Tibial nerve (tissue), 4 donors: Measurements from ENCODE around the gene DDX25. TPM values are rescaled to one million over a fixed set of nuclear protein-coding genes. Genes with fewer than 3 reads are reported as not detected.
A peak's percentile ranks its signal among the peaks of the same experiment; 100 is the strongest.

ENCODE experiments used
- DNase-seq, 2 donors: peaks; one replicate each; pipeline ENCODE4 v3.0.0-alpha.2; 2019; ENCODE audit warnings: low spot score in 2 of 2
- H3K27ac ChIP-seq, 4 donors: fragments of 200-600 bp; sonication (generic) in 3 of 4; one replicate each; pipeline ENCODE4 v1.5.1; 2017 to 2019; ENCODE audit warnings: mild to moderate bottlenecking in 1 of 4
- H3K27me3 ChIP-seq, 2 donors: fragments of 200-600 bp; sonication (generic) in 1 of 2; one replicate each; pipeline versions ENCODE4 v1.5.1 to v1.6.0; 2017 to 2019
- H3K36me3 ChIP-seq, 3 donors: fragments of 200-600 bp; sonication (generic); one replicate each; pipeline ENCODE4 v1.5.1; 2018 to 2019
- H3K4me1 ChIP-seq, 4 donors: fragments of 200-600 bp; sonication (generic) in 3 of 4; one replicate each; pipeline ENCODE4 v1.5.1; 2017 to 2019
- H3K4me3 ChIP-seq, 4 donors: fragments of 200-600 bp; sonication (generic) in 3 of 4; one replicate each; pipeline ENCODE4 v1.5.1; 2017 to 2019; ENCODE audit warnings: mild to moderate bottlenecking in 1 of 4, moderate library complexity in 1 of 4
- H3K9me3 ChIP-seq, 4 donors: fragments of 200-600 bp; sonication (generic) in 3 of 4; one replicate each; pipeline ENCODE4 v1.5.1; 2017 to 2019
- CTCF ChIP-seq, 5 experiments: fragments of 200-600 bp in 3 of 5; fragments of 450-650 bp in 2 of 5; sonication (generic) in 3 of 5; IDR thresholded peaks; one replicate each; pipeline ENCODE4 v1.5.1; 2016 to 2019; ENCODE audit warnings: antibody characterized with exemption in 5 of 5, mild to moderate bottlenecking in 3 of 5, moderate library complexity in 2 of 5
- EP300 ChIP-seq, 2 donors: sonication (generic); formaldehyde crosslinking; IDR thresholded peaks; one replicate each; pipeline ENCODE4 v1.6.1; 2017; ENCODE audit warnings: antibody characterized with exemption in 2 of 2, mild to moderate bottlenecking in 1 of 2
- POLR2A ChIP-seq, 2 donors: fragments of 450-650 bp; IDR thresholded peaks; one replicate each; pipeline ENCODE4 v1.6.1; 2017; ENCODE audit warnings: antibody characterized with exemption in 2 of 2, mild to moderate bottlenecking in 2 of 2, moderate library complexity in 2 of 2
- WGBS, 2 donors: methylation state at CpG; one replicate each; pipeline ENCODE4 v1.1.5; 2018; 5-methylcytosine and 5-hydroxymethylcytosine counted together
- total RNA-seq, 4 donors: library from RNA; depleted of rRNA; stranded (reverse); fragments of >200 nt; gene quantifications; one replicate each; pipeline ENCODE4 v1.1.0, GENCODE V29; 2016

The DDX25 gene
- total RNA-seq, 4 donors from 2014 or later = 0.30 TPM; not detected in 3

- WGBS, 2 donors = 7 to 28% methylated on average over 22 to 24 of the region's 24 CpGs
- Histone ChIP-seq H3K4me1 (peaks cover 0 to 23% (median 5%) of the 10 kb centered on the region in 4 donors), H3K36me3 (peaks cover 0 to 4% (median 0%) of the 10 kb centered on the region in 3 donors), H3K9me3 (no peaks in the 10 kb centered on the region), H3K27me3 (no peaks in the 10 kb centered on the region), H3K4me3 (peak overlapping the region; percentile 67 to 86 (median 82)), H3K27ac (peak overlapping the region; percentile 82 to 94 (median 90))
- no peak for TF ChIP-seq POLR2A (IDR thresholded peaks at IDR 0.05)
- no peak for TF ChIP-seq CTCF (IDR thresholded peaks at IDR 0.05)
- TF ChIP-seq EP300 (IDR thresholded peaks at IDR 0.05) = no peak
- peak in 1 of 2 donors; percentile 11 for DNase-seq
Observed at GRCh38 chr11:125886997-125887372, 17.3 kb upstream of the DDX25 start.

GRCh38 chr11:125887373-125888324, 16.7 kb upstream of the DDX25 start, which contains the start of gene HYLS1:
Gene HYLS1 (plus strand): TSS chr11:125887668. CDS start chr11:125899369, 11,701 bp downstream.
- Histone ChIP-seq H3K36me3 (peaks cover 0 to 4% (median 4%) of the 10 kb centered on the region in 3 donors), H3K9me3 (no peaks in the 10 kb centered on the region), H3K27me3 (no peaks in the 10 kb centered on the region), H3K4me3 (peak within 1 kb of the TSS; percentile 67 to 86 (median 82)), H3K27ac (peak within 1 kb of the TSS; percentile 82 to 94 (median 90)), H3K4me1 (peaks cover 0 to 23% (median 5%) of the 10 kb centered on the region in 4 donors)
- TF ChIP-seq EP300 (IDR thresholded peaks at IDR 0.05) (peak; percentile 62 to 89), CTCF (IDR thresholded peaks at IDR 0.05) (peak in 4 of 5 experiments; percentile 12 to 37 (median 23)), POLR2A (IDR thresholded peaks at IDR 0.05) (peak in 1 of 2 donors; percentile 62)
- 0 to 1% methylated on average over 52 to 69 of the region's 91 CpGs for WGBS, 2 donors
- peak; percentile 82 to 87 for DNase-seq

- no peak for TF ChIP-seq POLR2A (IDR thresholded peaks at IDR 0.05)
- TF ChIP-seq CTCF (IDR thresholded peaks at IDR 0.05) = no peak
- TF ChIP-seq EP300 (IDR thresholded peaks at IDR 0.05) = no peak
- Histone ChIP-seq H3K4me1 (peaks cover 0 to 23% (median 5%) of the 10 kb centered on the region in 4 donors), H3K27ac (no peak overlapping the region), H3K4me3 (no peak overlapping the region), H3K36me3 (peaks cover 0 to 30% (median 4%) of the 10 kb centered on the region in 3 donors), H3K9me3 (no peaks in the 10 kb centered on the region), H3K27me3 (no peaks in the 10 kb centered on the region)
- WGBS, 2 donors = 75 to 76% methylated on average over 3 of the region's 3 CpGs
- DNase-seq = no peak
Observed at GRCh38 chr11:125890447-125891100, 13.7 kb upstream of the DDX25 start.

- TF ChIP-seq EP300 (IDR thresholded peaks at IDR 0.05) (no peak), POLR2A (IDR thresholded peaks at IDR 0.05) (no peak), CTCF (IDR thresholded peaks at IDR 0.05) (no peak)
- no peak for DNase-seq
- H3K27me3 ChIP-seq = no peaks in the 10 kb centered on the region
Observed at GRCh38 chr11:125892071-125892470, 12.2 kb upstream of the DDX25 start.

More at GRCh38 chr11:125892071-125892470, 12.2 kb upstream of the DDX25 start:
- H3K9me3 ChIP-seq = no peaks in the 10 kb centered on the region
- H3K4me3 ChIP-seq = no peak overlapping the region
- no peak overlapping the region for H3K27ac ChIP-seq
- peaks cover 0 to 35% (median 4%) of the 10 kb centered on the region in 3 donors for H3K36me3 ChIP-seq
- H3K4me1 ChIP-seq = peaks cover 0 to 16% (median 5%) of the 10 kb centered on the region in 4 donors
